Nephron (organoid): ENCODE data around the gene WBP4.
A peak's percentile ranks its signal among the peaks of the same experiment; 100 is the strongest.

ENCODE experiments used
- H3K27ac Mint-ChIP-seq, 3 experiments: 2 replicates each; pipeline ENCODE4 v1.8.0; 2020; ENCODE audit warnings: mixed read lengths in 3 of 3, mild to moderate bottlenecking in 2 of 3, moderate library complexity in 1 of 3
- H3K27me3 Mint-ChIP-seq: 2 replicates; pipeline ENCODE4 v1.8.0; 2021; ENCODE audit warnings: low read depth, mild to moderate bottlenecking, moderate library complexity, mixed read lengths
- H3K36me3 Mint-ChIP-seq: 2 replicates; pipeline ENCODE4 v1.8.0; 2020; ENCODE audit warnings: low read depth, mixed read lengths
- H3K4me1 Mint-ChIP-seq: 2 replicates; pipeline ENCODE4 v1.8.0; 2020; ENCODE audit warnings: mixed read lengths
- H3K4me3 Mint-ChIP-seq, 3 experiments: 2 replicates each; pipeline ENCODE4 v1.8.0; 2020; ENCODE audit warnings: mild to moderate bottlenecking in 3 of 3, mixed read lengths in 3 of 3, moderate library complexity in 2 of 3
- H3K9me3 Mint-ChIP-seq: 2 replicates; pipeline ENCODE4 v1.8.0; 2020; ENCODE audit warnings: mixed read lengths
- TF ChIP-seq, protein P1 (sequence below), 3 experiments: fragments of 200-600 bp; sonication (generic); IDR thresholded peaks; one replicate each; pipeline ENCODE4 v1.5.0; 2021; ENCODE audit warnings: antibody characterized with exemption in 3 of 3; ENCODE audit not compliant: unreplicated experiment in 3 of 3

WBP4 gene

GRCh38 chr13:41058295-41059070 is 2.8 kb upstream of the WBP4 start:
- Mint-ChIP-seq H3K36me3 (peaks cover 3% of the 10 kb centered on the region), H3K27ac (peak overlapping the region; percentile 100), H3K4me3 (peak overlapping the region; percentile 99), H3K27me3 (peaks cover 5% of the 10 kb centered on the region), H3K9me3 (no peaks in the 10 kb centered on the region), H3K4me1 (peaks cover 61% of the 10 kb centered on the region)
- TF ChIP-seq, protein P1, sequence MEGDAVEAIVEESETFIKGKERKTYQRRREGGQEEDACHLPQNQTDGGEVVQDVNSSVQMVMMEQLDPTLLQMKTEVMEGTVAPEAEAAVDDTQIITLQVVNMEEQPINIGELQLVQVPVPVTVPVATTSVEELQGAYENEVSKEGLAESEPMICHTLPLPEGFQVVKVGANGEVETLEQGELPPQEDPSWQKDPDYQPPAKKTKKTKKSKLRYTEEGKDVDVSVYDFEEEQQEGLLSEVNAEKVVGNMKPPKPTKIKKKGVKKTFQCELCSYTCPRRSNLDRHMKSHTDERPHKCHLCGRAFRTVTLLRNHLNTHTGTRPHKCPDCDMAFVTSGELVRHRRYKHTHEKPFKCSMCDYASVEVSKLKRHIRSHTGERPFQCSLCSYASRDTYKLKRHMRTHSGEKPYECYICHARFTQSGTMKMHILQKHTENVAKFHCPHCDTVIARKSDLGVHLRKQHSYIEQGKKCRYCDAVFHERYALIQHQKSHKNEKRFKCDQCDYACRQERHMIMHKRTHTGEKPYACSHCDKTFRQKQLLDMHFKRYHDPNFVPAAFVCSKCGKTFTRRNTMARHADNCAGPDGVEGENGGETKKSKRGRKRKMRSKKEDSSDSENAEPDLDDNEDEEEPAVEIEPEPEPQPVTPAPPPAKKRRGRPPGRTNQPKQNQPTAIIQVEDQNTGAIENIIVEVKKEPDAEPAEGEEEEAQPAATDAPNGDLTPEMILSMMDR (IDR thresholded peaks at IDR 0.05; ENCODE audit: unreplicated experiment in 3 of 3): no peak

- Mint-ChIP-seq H3K4me1 (peaks cover 59% of the 10 kb centered on the region), H3K27me3 (peaks cover 5% of the 10 kb centered on the region)
These were observed 1.7 kb upstream of the WBP4 start for GRCh38 chr13:41059456-41060081.

GRCh38 chr13:41060082-41060723 is 1.1 kb upstream of the WBP4 start:
- TF ChIP-seq, protein P1 (IDR thresholded peaks at IDR 0.05; ENCODE audit: unreplicated experiment in 3 of 3): peak; percentile 18 to 42 (median 23)
- H3K27ac Mint-ChIP-seq: peak overlapping the region; percentile 100
- peaks cover 9% of the 10 kb centered on the region for H3K36me3 Mint-ChIP-seq
- peak overlapping the region; percentile 99 for H3K4me3 Mint-ChIP-seq
- H3K4me1 Mint-ChIP-seq: peaks cover 59% of the 10 kb centered on the region
- H3K9me3 Mint-ChIP-seq: no peaks in the 10 kb centered on the region
- H3K27me3 Mint-ChIP-seq: peaks cover 5% of the 10 kb centered on the region

More at GRCh38 chr13:41059456-41060081, 1.7 kb upstream of the WBP4 start:
- TF ChIP-seq, protein P1 (IDR thresholded peaks at IDR 0.05; ENCODE audit: unreplicated experiment in 3 of 3): no peak
- Mint-ChIP-seq H3K9me3 (no peaks in the 10 kb centered on the region), H3K36me3 (peaks cover 9% of the 10 kb centered on the region), H3K27ac (peak overlapping the region; percentile 100), H3K4me3 (peak overlapping the region; percentile 99)

GRCh38 chr13:41060724-41061074 is 610 bp upstream of the WBP4 start:
- H3K9me3 Mint-ChIP-seq: no peaks in the 10 kb centered on the region
- peak overlapping the region; percentile 100 for H3K27ac Mint-ChIP-seq
- TF ChIP-seq, protein P1 (IDR thresholded peaks at IDR 0.05; ENCODE audit: unreplicated experiment in 3 of 3): no peak
- peaks cover 9% of the 10 kb centered on the region for H3K36me3 Mint-ChIP-seq
- H3K4me1 Mint-ChIP-seq: peaks cover 59% of the 10 kb centered on the region
- H3K27me3 Mint-ChIP-seq: peaks cover 5% of the 10 kb centered on the region
- H3K4me3 Mint-ChIP-seq: peak overlapping the region; percentile 99

DNA sequence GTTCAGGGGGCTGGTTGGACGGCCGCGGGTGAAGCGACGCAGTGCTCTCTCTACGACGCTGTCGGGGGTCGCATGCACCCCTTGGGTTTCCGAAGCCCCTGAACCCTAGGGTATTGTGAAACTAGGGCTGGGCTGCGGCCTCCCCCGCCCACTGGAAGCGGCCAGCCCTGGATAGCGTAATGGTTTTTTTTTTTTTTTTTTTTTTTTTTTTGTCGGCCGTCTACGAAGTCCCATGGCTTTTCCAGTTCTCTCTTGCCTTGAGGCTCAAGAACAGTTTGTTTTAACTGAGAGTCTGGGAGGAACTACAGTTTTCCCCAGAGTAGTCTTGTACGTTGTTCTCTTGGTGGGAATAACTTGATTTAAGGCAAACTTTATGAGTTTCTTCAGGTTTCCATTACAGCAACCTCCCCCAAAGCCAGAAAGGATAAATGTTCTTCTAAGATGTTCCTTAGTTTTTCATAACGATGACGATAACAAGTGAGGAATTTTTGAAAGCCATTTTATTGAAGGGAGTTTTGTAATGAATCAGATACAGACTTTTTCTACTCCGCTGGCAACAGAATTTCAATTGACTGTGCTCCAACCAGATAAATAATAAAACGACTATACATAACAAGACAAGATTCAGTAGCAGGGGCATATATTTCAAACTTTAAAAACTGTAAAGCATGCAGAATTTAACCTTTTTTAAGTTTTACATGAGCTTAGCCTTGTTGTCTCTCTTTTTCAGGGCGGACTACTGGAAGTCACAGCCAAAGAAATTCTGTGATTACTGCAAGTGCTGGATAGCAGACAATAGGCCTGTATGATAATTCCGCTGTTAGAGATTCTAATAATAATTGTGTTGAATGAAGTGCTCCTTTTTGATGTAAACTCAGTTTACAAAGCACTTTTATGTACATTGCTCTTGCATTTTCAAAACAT is 867 bp downstream of the WBP4 start:
- peak overlapping the region; percentile 100 for H3K27ac Mint-ChIP-seq
- H3K4me3 Mint-ChIP-seq: peak overlapping the region; percentile 99
- no peaks in the 10 kb centered on the region for H3K9me3 Mint-ChIP-seq
- peaks cover 5% of the 10 kb centered on the region for H3K27me3 Mint-ChIP-seq
- H3K36me3 Mint-ChIP-seq: peaks cover 17% of the 10 kb centered on the region
- TF ChIP-seq, protein P1 (IDR thresholded peaks at IDR 0.05; ENCODE audit: unreplicated experiment in 3 of 3): no peak
- peaks cover 49% of the 10 kb centered on the region for H3K4me1 Mint-ChIP-seq
